Skeletal muscle satellite cell (primary cell): ENCODE measurements around the gene TYMP.

Source experiments
- H3K27me3 ChIP-seq: 2 replicates; pipeline ENCODE4 v1.7.0; 2013; ENCODE audit warnings: low read length; ENCODE audit not compliant: control insufficient read depth, insufficient read depth
- H3K36me3 ChIP-seq: 2 replicates; pipeline ENCODE4 v1.7.0; 2013; ENCODE audit warnings: mild to moderate bottlenecking, control low read depth, low read length; ENCODE audit not compliant: insufficient read depth
- H3K4me1 ChIP-seq: 2 replicates; pipeline ENCODE4 v1.7.0; 2013; ENCODE audit warnings: low read length; ENCODE audit not compliant: control insufficient read depth, insufficient read depth
- H3K4me2 ChIP-seq: 2 replicates; pipeline ENCODE4 v1.7.0; 2013; ENCODE audit warnings: mild to moderate bottlenecking, low read length
- H3K4me3 ChIP-seq: 2 replicates; pipeline ENCODE4 v1.7.0; 2013; ENCODE audit warnings: low read length
- H3K9ac ChIP-seq: 2 replicates; pipeline ENCODE4 v1.7.0; 2013; ENCODE audit warnings: mild to moderate bottlenecking, low read depth, low read length, moderate library complexity
- H3K9me3 ChIP-seq: replicated peaks from 2 replicates; pipeline ENCODE4 v1.7.0; 2013; ENCODE audit warnings: mild to moderate bottlenecking, control low read depth, low read length

TYMP gene

GRCh38 chr22:50483106-50483505, 46.7 kb downstream of the TYMP start:
- Histone ChIP-seq H3K9ac (no peak overlapping the region), H3K36me3 (no peaks in the 10 kb centered on the region), H3K4me1 (peaks cover 6% of the 10 kb centered on the region), H3K27me3 (peaks cover 36% of the 10 kb centered on the region), H3K9me3 (no peaks in the 10 kb centered on the region), H3K4me3 (no peak overlapping the region), H3K4me2 (no peak overlapping the region)

- Histone ChIP-seq H3K4me1 (peaks cover 6% of the 10 kb centered on the region), H3K9ac (no peak overlapping the region), H3K9me3 (no peaks in the 10 kb centered on the region), H3K36me3 (no peaks in the 10 kb centered on the region), H3K4me2 (peak overlapping the region; percentile 44), H3K27me3 (peaks cover 36% of the 10 kb centered on the region), H3K4me3 (peak overlapping the region; percentile 55)
These were observed 47.4 kb downstream of the TYMP start for GRCh38 chr22:50482107-50483074.

GRCh38 chr22:50481440-50482106, 48.2 kb downstream of the TYMP start, which contains the start of gene ADM2:
ADM2 (plus strand) TSS chr22:50481543; CDS start chr22:50481848, 305 bp downstream.
- Histone ChIP-seq H3K9me3 (no peaks in the 10 kb centered on the region), H3K4me3 (peak within 1 kb of the TSS; percentile 55), H3K27me3 (peaks cover 28% of the 10 kb centered on the region), H3K36me3 (no peaks in the 10 kb centered on the region), H3K4me2 (peak within 1 kb of the TSS; percentile 44), H3K4me1 (peaks cover 6% of the 10 kb centered on the region), H3K9ac (no peak within 1 kb of the TSS)

GRCh38 chr22:50481045-50481439, 48.8 kb downstream of the TYMP start:
- Histone ChIP-seq H3K27me3 (peaks cover 28% of the 10 kb centered on the region), H3K36me3 (no peaks in the 10 kb centered on the region), H3K4me2 (peak overlapping the region; percentile 44), H3K4me3 (peak overlapping the region; percentile 55), H3K4me1 (peaks cover 6% of the 10 kb centered on the region), H3K9me3 (no peaks in the 10 kb centered on the region), H3K9ac (no peak overlapping the region)

- Histone ChIP-seq H3K4me2 (no peak overlapping the region), H3K9ac (no peak overlapping the region), H3K9me3 (no peaks in the 10 kb centered on the region), H3K36me3 (no peaks in the 10 kb centered on the region), H3K27me3 (peaks cover 28% of the 10 kb centered on the region), H3K4me3 (no peak overlapping the region), H3K4me1 (peaks cover 12% of the 10 kb centered on the region)
These were observed 50.1 kb downstream of the TYMP start for GRCh38 chr22:50479721-50480120.

GRCh38 chr22:50477923-50478322, 51.9 kb downstream of the TYMP start:
- H3K27me3 ChIP-seq = peaks cover 28% of the 10 kb centered on the region
- H3K4me3 ChIP-seq = no peak overlapping the region
- H3K9me3 ChIP-seq = no peaks in the 10 kb centered on the region
- H3K4me2 ChIP-seq = no peak overlapping the region
- H3K9ac ChIP-seq = no peak overlapping the region
- no peaks in the 10 kb centered on the region for H3K36me3 ChIP-seq
- H3K4me1 ChIP-seq = peaks cover 24% of the 10 kb centered on the region

- H3K4me3 ChIP-seq = no peak overlapping the region
- H3K27me3 ChIP-seq = peaks cover 22% of the 10 kb centered on the region
- H3K36me3 ChIP-seq = no peaks in the 10 kb centered on the region
- H3K4me1 ChIP-seq = peaks cover 23% of the 10 kb centered on the region
- no peak overlapping the region for H3K4me2 ChIP-seq
- no peaks in the 10 kb centered on the region for H3K9me3 ChIP-seq
- no peak overlapping the region for H3K9ac ChIP-seq
These were observed 52.9 kb downstream of the TYMP start for GRCh38 chr22:50476868-50477267.
